KMS-11 (cell line): ENCODE measurements around the gene CWC15.

Experiments used
- H2AFZ ChIP-seq: fragments of 200-600 bp; sonication (generic); 2 replicates; pipeline ENCODE4 v1.6.1; 2016; ENCODE audit warnings: antibody characterized with exemption, mixed run types, low read depth
- H3K27ac ChIP-seq: fragments of 200-600 bp; sonication (generic); 2 replicates; pipeline ENCODE4 v1.6.1; 2016; ENCODE audit warnings: mild to moderate bottlenecking, mixed run types
- H3K27me3 ChIP-seq: fragments of 200-600 bp; sonication (generic); 2 replicates; pipeline ENCODE4 v1.6.1; 2017; ENCODE audit warnings: mild to moderate bottlenecking, low read depth, mixed run types, moderate library complexity; ENCODE audit not compliant: insufficient read depth
- H3K36me3 ChIP-seq: fragments of 200-600 bp; sonication (generic); 2 replicates; pipeline ENCODE4 v1.6.1; 2017; ENCODE audit warnings: mild to moderate bottlenecking, mixed run types; ENCODE audit not compliant: insufficient read depth
- H3K4me1 ChIP-seq: fragments of 200-600 bp; sonication (generic); 2 replicates; pipeline ENCODE4 v1.6.1; 2016; ENCODE audit warnings: mild to moderate bottlenecking, low read depth, mixed run types; ENCODE audit not compliant: poor library complexity, severe bottlenecking
- H3K4me2 ChIP-seq: fragments of 200-600 bp; sonication (generic); 2 replicates; pipeline ENCODE4 v1.7.0; 2016; ENCODE audit warnings: mild to moderate bottlenecking, mixed run types
- H3K4me3 ChIP-seq: fragments of 200-600 bp; sonication (generic); IDR thresholded peaks from 2 replicates; pipeline ENCODE4 v1.6.1; 2017; ENCODE audit warnings: low read depth, low read length, mixed read lengths; ENCODE audit not compliant: insufficient read depth
- H3K79me2 ChIP-seq: fragments of 200-600 bp; sonication (generic); 2 replicates; pipeline ENCODE4 v1.6.1; 2016; ENCODE audit warnings: low read depth, mixed run types; ENCODE audit not compliant: insufficient read depth
- H3K9ac ChIP-seq: fragments of 200-600 bp; sonication (generic); 2 replicates; pipeline ENCODE4 v1.6.1; 2016; ENCODE audit warnings: mild to moderate bottlenecking, mixed run types
- H4K20me1 ChIP-seq: fragments of 200-600 bp; sonication (generic); 2 replicates; pipeline ENCODE4 v1.6.1; 2016; ENCODE audit warnings: mild to moderate bottlenecking, mixed run types; ENCODE audit not compliant: insufficient read depth
- TF ChIP-seq, protein P1 (sequence below): fragments of 200-600 bp; sonication (generic); conservative IDR thresholded peaks from 2 replicates; pipeline ENCODE4 v1.6.1; 2017; ENCODE audit warnings: low read depth, mild to moderate bottlenecking, antibody characterized with exemption, low read length, moderate library complexity, mixed read lengths

The CWC15 gene

GRCh38 chr11:94961255-94961654 lies 12.1 kb downstream of the CWC15 start:
- H3K4me2 ChIP-seq, result no peak overlapping the region
- TF ChIP-seq, protein P1, sequence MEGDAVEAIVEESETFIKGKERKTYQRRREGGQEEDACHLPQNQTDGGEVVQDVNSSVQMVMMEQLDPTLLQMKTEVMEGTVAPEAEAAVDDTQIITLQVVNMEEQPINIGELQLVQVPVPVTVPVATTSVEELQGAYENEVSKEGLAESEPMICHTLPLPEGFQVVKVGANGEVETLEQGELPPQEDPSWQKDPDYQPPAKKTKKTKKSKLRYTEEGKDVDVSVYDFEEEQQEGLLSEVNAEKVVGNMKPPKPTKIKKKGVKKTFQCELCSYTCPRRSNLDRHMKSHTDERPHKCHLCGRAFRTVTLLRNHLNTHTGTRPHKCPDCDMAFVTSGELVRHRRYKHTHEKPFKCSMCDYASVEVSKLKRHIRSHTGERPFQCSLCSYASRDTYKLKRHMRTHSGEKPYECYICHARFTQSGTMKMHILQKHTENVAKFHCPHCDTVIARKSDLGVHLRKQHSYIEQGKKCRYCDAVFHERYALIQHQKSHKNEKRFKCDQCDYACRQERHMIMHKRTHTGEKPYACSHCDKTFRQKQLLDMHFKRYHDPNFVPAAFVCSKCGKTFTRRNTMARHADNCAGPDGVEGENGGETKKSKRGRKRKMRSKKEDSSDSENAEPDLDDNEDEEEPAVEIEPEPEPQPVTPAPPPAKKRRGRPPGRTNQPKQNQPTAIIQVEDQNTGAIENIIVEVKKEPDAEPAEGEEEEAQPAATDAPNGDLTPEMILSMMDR, result no peak
- H3K27me3 ChIP-seq, result no peaks in the 10 kb centered on the region
- no peak overlapping the region for H3K9ac ChIP-seq
- no peak overlapping the region for H3K27ac ChIP-seq
- H3K4me3 ChIP-seq, result no peak overlapping the region
- no peaks in the 10 kb centered on the region for H3K36me3 ChIP-seq
- H3K79me2 ChIP-seq, result no peaks in the 10 kb centered on the region
- H4K20me1 ChIP-seq, result no peaks in the 10 kb centered on the region
- no peak overlapping the region for H2AFZ ChIP-seq
- no peaks in the 10 kb centered on the region for H3K4me1 ChIP-seq

GRCh38 chr11:94960488-94960887 lies 12.9 kb downstream of the CWC15 start:
- Histone ChIP-seq H2AFZ (no peak overlapping the region), H3K4me3 (no peak overlapping the region), H3K27me3 (no peaks in the 10 kb centered on the region), H3K9ac (no peak overlapping the region), H3K4me1 (no peaks in the 10 kb centered on the region), H3K36me3 (no peaks in the 10 kb centered on the region), H4K20me1 (no peaks in the 10 kb centered on the region), H3K79me2 (no peaks in the 10 kb centered on the region), H3K27ac (no peak overlapping the region), H3K4me2 (no peak overlapping the region)
- TF ChIP-seq, protein P1, result no peak

DNA sequence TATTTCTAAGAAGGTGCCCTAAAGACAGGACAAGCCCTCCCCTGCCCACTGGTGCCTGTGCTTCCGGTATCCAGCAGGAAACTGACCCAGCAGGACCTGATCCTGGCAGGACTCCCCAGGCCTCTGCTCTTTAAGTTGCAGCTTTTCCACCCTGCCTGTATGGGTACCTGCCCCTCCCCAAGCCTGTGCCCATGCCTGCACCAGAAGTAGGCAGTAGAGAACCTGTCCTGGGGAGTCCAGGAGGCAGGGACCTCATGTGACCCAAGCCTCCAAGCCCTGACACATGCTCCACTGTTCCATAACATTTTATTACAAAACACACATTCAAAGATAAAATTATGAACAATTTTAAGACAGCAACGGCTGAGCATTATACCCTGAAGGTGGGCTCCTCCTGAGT lies 14.2 kb downstream of the CWC15 start:
- Histone ChIP-seq H3K36me3 (no peaks in the 10 kb centered on the region), H3K27me3 (no peaks in the 10 kb centered on the region), H3K4me3 (no peak overlapping the region), H3K4me1 (no peaks in the 10 kb centered on the region), H2AFZ (no peak overlapping the region), H3K79me2 (no peaks in the 10 kb centered on the region), H3K9ac (no peak overlapping the region), H3K27ac (no peak overlapping the region), H4K20me1 (no peaks in the 10 kb centered on the region), H3K4me2 (no peak overlapping the region)
- TF ChIP-seq, protein P1, result no peak

DNA sequence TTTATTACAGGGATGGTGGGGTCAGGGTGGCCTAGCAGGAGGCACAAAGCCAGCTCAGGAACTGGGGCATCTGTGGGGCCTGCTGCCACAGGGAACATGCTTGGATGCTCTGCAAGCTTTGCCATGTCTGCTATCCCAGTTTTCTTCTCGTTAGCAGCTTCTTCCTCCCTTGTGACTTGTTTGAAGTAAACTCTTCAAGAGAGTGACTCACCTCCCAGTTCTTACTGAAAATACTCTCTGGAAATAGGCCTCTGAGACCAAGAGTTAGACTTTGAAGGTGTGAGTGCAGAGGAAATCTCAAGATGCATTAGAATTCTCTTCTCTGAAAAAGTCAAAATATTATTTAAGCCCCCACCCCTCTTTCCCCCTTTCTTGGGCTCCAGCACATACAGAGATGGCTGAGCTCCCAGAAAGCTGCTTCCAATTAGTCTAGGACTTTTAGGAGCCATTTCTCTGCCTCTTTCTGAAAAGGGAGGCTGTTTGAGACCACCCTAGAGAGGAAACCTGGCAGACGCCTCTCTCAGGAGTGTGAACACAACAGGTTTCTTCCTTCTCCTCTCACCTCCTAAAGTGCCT lies 15.1 kb downstream of the CWC15 start:
- Histone ChIP-seq H3K4me1 (no peaks in the 10 kb centered on the region), H3K79me2 (no peaks in the 10 kb centered on the region), H2AFZ (no peak overlapping the region), H4K20me1 (no peaks in the 10 kb centered on the region), H3K27ac (no peak overlapping the region), H3K4me3 (no peak overlapping the region), H3K4me2 (no peak overlapping the region), H3K9ac (no peak overlapping the region), H3K27me3 (no peaks in the 10 kb centered on the region), H3K36me3 (no peaks in the 10 kb centered on the region)
- TF ChIP-seq, protein P1, result no peak

- no peak overlapping the region for H3K4me3 ChIP-seq
- no peaks in the 10 kb centered on the region for H3K27me3 ChIP-seq
- H3K79me2 ChIP-seq, result no peaks in the 10 kb centered on the region
- TF ChIP-seq, protein P1, result no peak
- no peak overlapping the region for H2AFZ ChIP-seq
- H3K36me3 ChIP-seq, result no peaks in the 10 kb centered on the region
- no peaks in the 10 kb centered on the region for H3K4me1 ChIP-seq
- H3K9ac ChIP-seq, result no peak overlapping the region
- H3K27ac ChIP-seq, result no peak overlapping the region
- H3K4me2 ChIP-seq, result no peak overlapping the region
- no peaks in the 10 kb centered on the region for H4K20me1 ChIP-seq
Observed at GRCh38 chr11:94956963-94957362, 16.4 kb downstream of the CWC15 start.
